ENCODE data around the gene C4orf46.

DNA sequence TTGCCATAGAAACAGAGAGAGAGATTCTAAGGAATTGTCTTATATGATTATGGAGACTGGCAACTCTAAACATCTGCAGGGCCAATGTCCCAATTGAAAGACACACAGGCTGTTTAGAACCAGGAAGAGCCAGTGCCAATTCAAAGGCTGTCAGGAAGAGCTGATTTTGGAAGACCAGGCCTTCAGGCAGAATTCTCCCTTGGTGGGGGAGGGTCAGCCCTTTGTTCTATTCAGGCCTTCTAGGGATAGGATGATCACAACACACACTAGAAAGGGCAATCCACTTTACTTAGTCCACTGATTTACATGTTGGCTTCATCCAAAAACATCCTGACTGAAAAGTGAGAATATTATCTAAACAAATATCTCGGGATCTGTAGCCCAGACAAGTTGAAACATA, 15.2 kb downstream of the C4orf46 start:
- TF ChIP-seq, protein P1, sequence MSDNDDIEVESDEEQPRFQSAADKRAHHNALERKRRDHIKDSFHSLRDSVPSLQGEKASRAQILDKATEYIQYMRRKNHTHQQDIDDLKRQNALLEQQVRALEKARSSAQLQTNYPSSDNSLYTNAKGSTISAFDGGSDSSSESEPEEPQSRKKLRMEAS (IDR thresholded peaks at IDR 0.05; ENCODE audit: low read depth, low read length) = no peak
- no peak for TF ChIP-seq CTCF (IDR thresholded peaks at IDR 0.05; ENCODE audit: low read depth, low read length)
- TF ChIP-seq POLR2A (IDR thresholded peaks at IDR 0.05; ENCODE audit: extremely low read depth, insufficient read length) = no peak
- TF ChIP-seq MYC (IDR thresholded peaks at IDR 0.05; ENCODE audit: low read depth, low read length) = no peak

Measured in NB4 (cell line).